GM21390 (cell line): ENCODE measurements around the gene IL15RA.
A peak's percentile ranks its signal among the peaks of the same experiment; 100 is the strongest.
"Not testable (repeated sequence)": the region's sequence is repeated elsewhere in the genome, so short reads cannot be mapped to it uniquely, and the experiment has no call there.

Experiments
- ATAC-seq: cut with Tn5 transposase; IDR thresholded peaks from one replicate; pipeline ENCODE4 v1.9.1; 2021; ENCODE audit not compliant: unreplicated experiment

IL15RA gene

GRCh38 chr10:5933909-5934546 lies 43.3 kb downstream of the IL15RA start:
- ATAC-seq, result no peak

- no peak for ATAC-seq
Measured at GRCh38 chr10:5932345-5932744, 45.0 kb downstream of the IL15RA start.

GRCh38 chr10:5930272-5930671 lies 47.1 kb downstream of the IL15RA start:
- ATAC-seq, result no peak

GRCh38 chr10:5929442-5929841 lies 47.9 kb downstream of the IL15RA start:
- ATAC-seq, result no peak

GRCh38 chr10:5927306-5927705 lies 50.0 kb downstream of the IL15RA start:
- ATAC-seq, result no peak

DNA sequence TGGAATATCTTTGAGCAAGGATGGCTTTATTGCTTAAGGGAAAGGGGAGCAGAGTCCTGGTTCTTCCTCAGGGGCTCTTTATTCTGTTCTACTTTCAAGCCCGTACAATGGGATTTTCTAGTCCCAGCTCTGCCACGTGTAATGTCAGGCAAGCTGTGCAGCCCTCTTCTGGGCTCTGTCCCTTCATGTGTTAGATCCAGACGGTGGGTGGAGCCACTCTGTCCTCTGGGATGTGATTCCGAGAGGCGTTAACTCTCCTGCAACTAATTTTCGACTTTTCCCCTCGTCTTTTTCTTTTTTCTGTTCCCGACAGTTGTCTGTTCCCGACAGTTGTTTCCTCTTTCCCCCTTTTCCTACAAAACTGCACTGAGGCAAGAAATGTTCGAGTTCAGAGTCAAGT lies 52.5 kb downstream of the IL15RA start:
- no peak for ATAC-seq

DNA sequence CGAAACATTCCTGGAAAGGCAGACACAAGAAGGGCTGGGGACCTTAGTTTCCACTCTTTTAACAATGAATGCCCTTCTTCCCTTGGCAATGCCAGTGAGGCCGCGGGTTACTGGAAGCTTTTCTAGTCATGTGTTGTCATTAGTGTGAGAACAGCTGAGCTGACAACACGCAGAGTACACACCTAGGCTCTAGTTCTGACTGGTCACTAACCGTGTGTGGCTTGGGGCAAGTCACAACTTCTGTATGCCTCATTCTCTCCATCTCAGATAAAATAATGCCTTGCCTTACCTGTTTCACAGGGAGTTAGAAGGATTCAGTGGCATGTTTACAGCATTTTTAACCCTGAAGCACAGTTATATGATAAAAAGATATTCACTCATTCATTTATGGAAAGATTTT lies 55.6 kb downstream of the IL15RA start:
- ATAC-seq, result no peak

DNA sequence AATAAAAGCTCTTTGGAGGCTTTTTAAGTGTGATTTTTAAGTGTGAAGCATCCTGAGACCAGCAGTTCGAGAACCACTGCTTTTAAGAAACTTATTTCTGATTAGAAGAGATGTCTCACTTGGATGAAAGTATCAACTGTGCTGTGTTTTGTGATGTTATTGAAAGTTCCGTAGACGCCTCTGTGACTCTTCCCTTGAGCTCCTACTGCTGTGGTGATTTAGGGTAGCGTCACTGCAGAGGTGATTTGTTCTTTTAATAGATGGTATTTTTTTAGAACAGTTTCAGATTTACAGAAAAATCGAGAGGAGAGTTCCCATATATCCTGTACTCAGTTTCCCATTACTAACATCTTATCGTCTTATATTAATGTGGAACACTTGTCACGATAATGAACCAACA lies 57.8 kb downstream of the IL15RA start:
- ATAC-seq, result no peak

DNA sequence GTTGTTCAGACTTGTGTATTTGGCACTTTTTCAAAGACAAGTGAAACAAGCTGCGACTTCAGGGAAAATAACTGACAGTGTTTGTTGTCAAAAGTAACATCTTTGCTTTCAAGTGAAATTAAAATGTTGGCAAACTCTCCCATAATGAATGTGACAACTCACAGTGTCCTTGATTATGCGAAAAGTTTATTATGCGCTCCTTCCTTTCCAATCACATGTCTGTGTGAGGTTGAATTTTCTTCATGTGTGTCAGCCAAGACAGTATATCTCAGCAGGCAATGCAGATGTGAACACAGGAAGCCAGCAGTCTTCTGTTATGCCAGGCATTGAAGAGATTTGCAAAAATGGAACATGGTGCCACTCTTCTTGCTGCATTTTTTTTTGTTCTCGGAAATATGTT lies 58.6 kb downstream of the IL15RA start:
- ATAC-seq, result no peak

- ATAC-seq, result no peak
Measured at GRCh38 chr10:5917305-5917704, 60.0 kb downstream of the IL15RA start.

- ATAC-seq, result no peak
Measured at GRCh38 chr10:5915451-5915850, 61.9 kb downstream of the IL15RA start.

- no peak for ATAC-seq
Measured at GRCh38 chr10:5913736-5914135, 63.6 kb downstream of the IL15RA start.

- no peak for ATAC-seq
Measured at GRCh38 chr10:5911670-5912069, 65.7 kb downstream of the IL15RA start.

GRCh38 chr10:5910323-5911100 lies 66.8 kb downstream of the IL15RA start:
- ATAC-seq, result no peak

DNA sequence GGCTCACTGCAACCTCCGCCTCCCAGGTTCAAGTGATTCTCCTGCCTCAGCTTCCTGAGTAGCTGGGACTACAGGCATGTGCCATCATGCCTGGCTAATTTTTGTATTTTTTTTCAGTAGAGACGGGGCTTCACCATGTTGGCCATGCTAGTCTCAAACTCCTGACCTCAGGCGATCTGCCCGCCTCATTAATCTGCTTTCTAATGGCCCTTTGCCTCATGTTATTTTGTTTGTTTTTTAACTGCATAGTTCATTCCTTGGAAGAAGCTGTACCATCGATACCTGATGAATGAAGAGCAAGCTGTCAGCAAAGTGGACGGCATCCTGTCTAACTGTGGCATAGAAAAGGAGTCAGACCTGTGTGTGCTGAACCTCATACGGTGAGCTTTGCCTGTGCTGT lies 68.7 kb downstream of the IL15RA start:
- not testable (repeated sequence) for ATAC-seq

DNA sequence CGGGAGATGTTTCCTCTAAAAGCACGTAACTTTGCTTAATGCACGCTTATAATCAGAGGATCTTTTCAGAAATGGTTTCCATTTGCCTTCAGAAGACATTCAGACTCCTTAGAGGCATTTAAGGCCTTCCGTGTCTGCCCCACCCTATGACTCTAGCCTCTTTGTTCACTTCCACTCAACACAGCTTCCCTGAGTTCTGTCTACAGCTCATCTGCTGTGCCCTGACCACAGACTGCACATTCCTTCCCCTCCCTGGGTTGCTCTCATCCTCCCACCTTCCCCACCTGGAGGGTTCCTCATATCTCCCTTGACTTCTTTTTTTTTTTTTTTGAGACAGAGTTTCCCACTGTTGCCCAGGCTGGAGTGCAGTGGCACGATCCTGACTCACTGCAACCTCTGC lies 70.7 kb downstream of the IL15RA start:
- ATAC-seq, result no peak

DNA sequence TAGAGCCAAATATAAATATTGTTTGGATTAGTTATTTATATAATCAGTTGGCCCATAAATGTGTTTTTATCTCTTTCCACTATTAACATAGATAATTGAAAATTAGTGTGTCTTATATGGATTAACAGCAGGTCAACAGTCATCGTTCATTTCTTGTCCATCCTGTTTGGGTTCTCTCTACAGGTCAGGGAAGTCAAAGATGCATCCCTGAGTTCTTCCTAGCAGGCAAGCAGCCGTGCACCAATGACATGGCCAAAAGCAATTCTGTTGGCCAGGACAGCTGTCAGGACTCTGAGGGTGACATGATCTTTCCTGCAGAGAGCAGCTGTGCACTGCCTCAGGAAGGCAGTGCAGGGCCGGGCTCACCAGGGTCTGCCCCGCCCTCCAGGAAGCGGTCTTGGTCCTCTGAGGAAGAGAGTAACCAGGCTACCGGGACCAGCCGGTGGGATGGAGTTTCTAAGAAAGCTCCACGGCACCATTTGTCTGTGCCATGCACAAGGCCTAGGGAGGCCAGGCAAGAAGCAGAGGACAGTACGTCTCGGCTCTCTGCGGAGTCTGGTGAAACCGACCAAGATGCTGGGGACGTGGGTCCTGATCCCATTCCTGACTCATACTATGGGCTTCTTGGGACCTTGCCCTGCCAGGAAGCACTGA lies 71.4 kb downstream of the IL15RA start:
- no peak for ATAC-seq

GRCh38 chr10:5904227-5904626 lies 73.1 kb downstream of the IL15RA start:
- peak; percentile 97 for ATAC-seq

- ATAC-seq, result no peak
Measured at GRCh38 chr10:5903563-5903962, 73.8 kb downstream of the IL15RA start.

DNA sequence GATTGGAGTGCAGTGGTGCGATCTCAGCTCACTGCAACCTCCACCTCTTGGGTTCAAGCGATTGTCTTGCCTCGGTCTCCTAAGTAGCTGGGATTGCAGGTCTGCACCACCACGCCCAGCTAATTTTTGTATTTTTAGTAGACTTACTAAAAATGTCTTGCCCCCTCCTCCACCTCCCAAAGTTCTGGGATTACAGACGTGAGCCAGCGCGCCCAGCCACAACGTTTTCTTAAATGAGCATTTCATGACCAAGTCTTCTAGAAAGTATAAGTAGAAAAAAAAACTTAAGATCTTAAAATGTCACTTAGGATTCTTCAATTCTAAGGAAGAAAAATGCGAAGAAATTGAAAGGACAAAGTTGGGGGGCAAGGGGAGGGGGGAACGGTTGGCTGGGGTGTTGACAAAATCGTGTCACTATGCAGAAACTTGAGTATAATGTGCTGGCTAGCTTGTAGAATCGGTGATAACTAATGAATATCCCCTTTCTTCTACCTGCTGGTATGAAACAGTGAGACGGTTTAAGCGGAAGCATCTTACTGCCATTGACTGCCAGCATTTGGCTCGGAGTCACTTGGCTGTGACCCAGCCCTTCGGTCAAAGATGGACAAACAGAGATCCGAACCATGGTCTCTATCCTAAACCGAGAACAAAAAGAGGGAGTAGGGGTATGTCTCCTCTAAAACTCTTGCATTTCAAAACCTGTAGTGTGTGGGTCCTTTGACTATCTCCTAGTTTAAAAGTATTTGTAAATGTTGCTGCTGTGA lies 74.7 kb downstream of the IL15RA start:
- ATAC-seq, result no peak
